ENCODE measurements around the gene ZFR2. TPM values are rescaled to one million over a fixed set of nuclear protein-coding genes. Genes with fewer than 3 reads are reported as not detected.
"Not testable (repeated sequence)": the region's sequence is repeated elsewhere in the genome, so short reads cannot be mapped to it uniquely, and the experiment has no call there.

The ZFR2 gene
- total RNA-seq, 4 donors from 2014 or later = not detected

DNA sequence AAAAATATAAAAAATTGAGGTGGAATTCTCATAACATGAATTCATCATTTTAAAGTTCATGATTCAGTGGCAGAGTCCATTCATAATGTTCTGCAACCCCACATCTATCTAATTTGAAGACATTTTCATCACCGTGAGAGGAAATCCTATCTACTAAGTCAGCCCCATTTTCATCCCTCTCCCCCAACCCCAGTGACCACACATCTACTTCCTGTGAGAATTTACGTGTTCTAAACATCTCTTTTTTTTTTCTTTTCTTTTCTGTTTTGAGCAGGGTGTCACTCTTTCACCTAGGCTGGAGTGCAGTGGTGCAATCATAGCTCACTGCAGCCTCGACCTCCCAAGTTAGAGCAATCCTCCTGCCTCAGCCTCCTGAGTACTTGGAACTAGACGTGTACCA, 29.1 kb upstream of the ZFR2 start:
- DNase-seq (ENCODE audit: low spot score in 2 of 2) = no peak
- Histone ChIP-seq H3K36me3 (no peaks in the 10 kb centered on the region), H3K27ac (no peak overlapping the region), H3K9me3 (peaks cover 0 to 14% (median 0%) of the 10 kb centered on the region in 4 donors), H3K27me3 (no peaks in the 10 kb centered on the region), H3K4me1 (no peaks in the 10 kb centered on the region), H3K4me3 (no peak overlapping the region)
- TF ChIP-seq, protein P1, sequence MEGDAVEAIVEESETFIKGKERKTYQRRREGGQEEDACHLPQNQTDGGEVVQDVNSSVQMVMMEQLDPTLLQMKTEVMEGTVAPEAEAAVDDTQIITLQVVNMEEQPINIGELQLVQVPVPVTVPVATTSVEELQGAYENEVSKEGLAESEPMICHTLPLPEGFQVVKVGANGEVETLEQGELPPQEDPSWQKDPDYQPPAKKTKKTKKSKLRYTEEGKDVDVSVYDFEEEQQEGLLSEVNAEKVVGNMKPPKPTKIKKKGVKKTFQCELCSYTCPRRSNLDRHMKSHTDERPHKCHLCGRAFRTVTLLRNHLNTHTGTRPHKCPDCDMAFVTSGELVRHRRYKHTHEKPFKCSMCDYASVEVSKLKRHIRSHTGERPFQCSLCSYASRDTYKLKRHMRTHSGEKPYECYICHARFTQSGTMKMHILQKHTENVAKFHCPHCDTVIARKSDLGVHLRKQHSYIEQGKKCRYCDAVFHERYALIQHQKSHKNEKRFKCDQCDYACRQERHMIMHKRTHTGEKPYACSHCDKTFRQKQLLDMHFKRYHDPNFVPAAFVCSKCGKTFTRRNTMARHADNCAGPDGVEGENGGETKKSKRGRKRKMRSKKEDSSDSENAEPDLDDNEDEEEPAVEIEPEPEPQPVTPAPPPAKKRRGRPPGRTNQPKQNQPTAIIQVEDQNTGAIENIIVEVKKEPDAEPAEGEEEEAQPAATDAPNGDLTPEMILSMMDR (IDR thresholded peaks at IDR 0.05) = no peak
- TF ChIP-seq EP300 (IDR thresholded peaks at IDR 0.05) = no peak
- no peak for TF ChIP-seq POLR2A (IDR thresholded peaks at IDR 0.05)
- 70 to 73% methylated on average over 4 of the region's 4 CpGs for WGBS, 2 donors

DNA sequence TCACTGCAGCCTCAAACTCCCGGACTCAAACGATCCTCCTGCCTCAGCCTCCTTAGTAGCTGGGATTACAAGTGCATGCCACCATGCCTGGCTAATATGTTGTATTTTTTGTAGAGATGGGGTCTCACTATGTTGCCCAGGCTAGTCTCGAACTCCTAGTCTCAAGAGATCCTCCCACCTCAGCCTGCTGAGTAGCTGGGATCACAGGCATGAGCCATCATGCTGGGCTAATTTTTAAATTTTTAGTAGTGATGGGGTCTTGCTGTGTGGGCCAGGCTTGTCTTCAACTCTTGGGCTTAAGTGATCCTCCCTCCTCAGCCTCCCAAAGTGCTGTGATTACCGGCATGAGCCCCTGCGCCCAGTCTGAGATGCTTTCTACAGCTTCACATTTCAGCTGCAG, 26.9 kb upstream of the ZFR2 start:
- no peak for DNase-seq (ENCODE audit: low spot score in 2 of 2)
- TF ChIP-seq, protein P1 (IDR thresholded peaks at IDR 0.05) = no peak
- TF ChIP-seq EP300 (IDR thresholded peaks at IDR 0.05) = no peak
- no peak for TF ChIP-seq POLR2A (IDR thresholded peaks at IDR 0.05)
- Histone ChIP-seq H3K4me1 (no peaks in the 10 kb centered on the region), H3K27ac (no peak overlapping the region), H3K4me3 (no peak overlapping the region), H3K9me3 (peaks cover 0 to 14% (median 0%) of the 10 kb centered on the region in 4 donors), H3K27me3 (no peaks in the 10 kb centered on the region), H3K36me3 (no peaks in the 10 kb centered on the region)
- WGBS, 2 donors = 85 to 88% methylated on average over 5 of the region's 5 CpGs

DNA sequence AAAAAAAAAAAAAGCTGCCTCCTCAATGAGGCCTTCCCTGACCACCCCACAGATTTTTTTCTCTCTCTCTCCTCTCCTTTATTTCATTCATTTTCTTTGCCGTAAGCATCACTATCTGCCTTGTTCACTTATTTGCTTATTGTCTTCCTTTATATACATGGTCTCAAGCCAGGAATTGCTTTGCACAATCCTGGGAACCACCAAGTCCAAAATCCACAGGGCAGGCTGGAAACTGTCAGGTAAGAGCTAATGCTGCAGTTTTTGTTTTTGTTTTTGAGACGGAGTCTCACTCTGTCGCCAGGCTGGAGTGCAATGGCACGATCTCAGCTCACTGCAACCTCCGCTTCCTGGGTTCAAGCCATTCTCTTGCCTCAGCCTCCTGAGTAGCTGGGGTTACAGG, 26.1 kb upstream of the ZFR2 start:
- 86 to 88% methylated on average over 5 of the region's 5 CpGs for WGBS, 2 donors

DNA sequence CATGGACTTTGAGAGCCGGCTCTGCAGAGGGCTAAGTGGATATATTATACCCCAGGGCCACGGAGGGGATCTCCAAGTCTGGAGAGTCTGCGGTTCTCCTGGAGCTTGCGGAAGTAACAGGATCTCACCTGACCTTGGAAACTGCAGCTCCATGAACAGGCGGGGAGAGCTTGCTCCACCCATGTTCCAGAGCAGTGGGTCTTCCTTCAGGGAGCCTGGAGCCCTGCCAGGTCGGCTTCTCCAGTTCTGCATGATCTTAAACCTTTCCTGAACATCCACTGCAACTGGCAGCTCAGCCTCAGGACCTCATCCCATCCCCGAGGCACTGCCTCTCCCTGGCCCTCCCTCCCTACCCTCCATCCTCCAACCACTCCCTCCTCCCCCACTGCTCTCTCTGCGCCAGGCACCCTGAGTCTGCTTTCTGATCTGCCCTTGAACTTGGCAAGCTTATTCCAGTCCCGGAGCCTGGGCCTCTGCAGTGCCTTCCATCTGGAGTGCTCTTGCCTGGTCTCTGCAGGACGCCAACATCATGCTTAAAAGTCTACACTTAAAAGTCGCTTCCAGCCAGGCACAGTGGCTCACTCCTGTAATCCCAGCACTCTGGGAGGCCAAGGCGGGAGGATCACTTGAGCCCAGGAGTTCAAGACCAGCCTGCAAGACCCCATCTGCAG, 24.8 kb upstream of the ZFR2 start:
- 61 to 73% methylated on average over 12 of the region's 12 CpGs for WGBS, 2 donors
- peaks cover 0 to 11% (median 0%) of the 10 kb centered on the region in 4 donors for H3K9me3 ChIP-seq
- H3K36me3 ChIP-seq = no peaks in the 10 kb centered on the region
- H3K27ac ChIP-seq = no peak overlapping the region
- no peak overlapping the region for H3K4me3 ChIP-seq
- TF ChIP-seq, protein P1 (IDR thresholded peaks at IDR 0.05) = no peak
- TF ChIP-seq EP300 (IDR thresholded peaks at IDR 0.05) (no peak), POLR2A (IDR thresholded peaks at IDR 0.05) (no peak)
- no peaks in the 10 kb centered on the region for H3K27me3 ChIP-seq
- no peaks in the 10 kb centered on the region for H3K4me1 ChIP-seq
- no peak for DNase-seq (ENCODE audit: low spot score in 2 of 2)

More for the DNA sequence above, 26.1 kb upstream of the ZFR2 start:
- not testable (repeated sequence) for H3K27ac ChIP-seq; H3K36me3 ChIP-seq; H3K4me1 ChIP-seq; DNase-seq (ENCODE audit: low spot score in 2 of 2); H3K27me3 ChIP-seq; H3K4me3 ChIP-seq
- peaks cover 0 to 14% (median 0%) of the 10 kb centered on the region in 4 donors for H3K9me3 ChIP-seq

DNA sequence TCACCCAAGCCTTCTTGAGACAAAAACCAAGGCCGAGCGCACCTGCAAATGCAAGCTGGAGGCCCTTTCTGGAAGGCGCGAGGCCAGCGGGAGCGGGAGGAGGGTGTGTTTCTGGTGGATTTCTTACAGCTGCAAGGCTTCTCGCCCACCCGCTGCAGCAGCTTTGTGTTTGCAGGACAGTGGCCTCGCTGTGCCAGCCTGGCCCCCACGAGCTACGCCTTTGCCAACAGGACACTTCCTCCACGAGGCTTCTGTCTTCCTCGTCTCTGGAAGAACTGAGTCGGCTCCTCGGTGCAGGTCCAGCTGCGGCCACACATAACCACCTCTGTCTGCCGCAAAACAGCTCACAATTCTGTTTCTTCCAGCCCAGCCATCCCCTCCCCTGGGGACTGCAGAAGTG, 21.8 kb upstream of the ZFR2 start:
- no peaks in the 10 kb centered on the region for H3K9me3 ChIP-seq
- no peak overlapping the region for H3K27ac ChIP-seq
- no peaks in the 10 kb centered on the region for H3K36me3 ChIP-seq
- no peaks in the 10 kb centered on the region for H3K4me1 ChIP-seq
- H3K27me3 ChIP-seq = no peaks in the 10 kb centered on the region
- 70 to 73% methylated on average over 17 of the region's 17 CpGs for WGBS, 2 donors
- no peak for DNase-seq (ENCODE audit: low spot score in 2 of 2)
- no peak for TF ChIP-seq EP300 (IDR thresholded peaks at IDR 0.05)
- H3K4me3 ChIP-seq = no peak overlapping the region

DNA sequence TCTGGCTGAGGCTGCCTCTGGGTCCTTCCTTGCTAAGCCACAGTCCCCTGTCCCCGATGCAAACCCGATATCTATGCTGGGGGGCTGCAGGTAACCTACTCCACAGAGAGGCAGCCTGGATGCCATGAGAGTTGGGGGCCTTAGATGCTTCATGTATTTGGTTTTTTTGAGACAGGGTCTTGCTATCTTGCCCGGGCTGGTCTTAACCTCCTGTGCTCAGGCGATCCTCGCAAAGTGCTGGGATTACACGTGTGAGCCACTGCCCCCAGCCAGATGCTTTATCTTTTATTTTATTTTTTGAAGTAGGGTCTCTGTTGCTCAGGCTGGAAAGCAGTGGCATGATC, 13.2 kb upstream of the ZFR2 start:
- TF ChIP-seq EP300 (IDR thresholded peaks at IDR 0.05) (no peak), POLR2A (IDR thresholded peaks at IDR 0.05) (no peak)
- TF ChIP-seq, protein P1 (IDR thresholded peaks at IDR 0.05) = no peak
- H3K36me3 ChIP-seq = no peaks in the 10 kb centered on the region
- no peaks in the 10 kb centered on the region for H3K9me3 ChIP-seq
- 19 to 22% methylated on average over 6 of the region's 6 CpGs for WGBS, 2 donors
- H3K27me3 ChIP-seq = peaks cover 0 to 71% of the 10 kb centered on the region in 2 donors
- no peak overlapping the region for H3K27ac ChIP-seq
- peaks cover 0 to 9% (median 0%) of the 10 kb centered on the region in 4 donors for H3K4me1 ChIP-seq
- no peak for DNase-seq (ENCODE audit: low spot score in 2 of 2)
- H3K4me3 ChIP-seq = no peak overlapping the region

All from tibial nerve (tissue), 4 donors.